Measurements from ENCODE around the gene IARS1. TPM values are rescaled to one million over a fixed set of nuclear protein-coding genes. Genes with fewer than 3 reads are reported as not detected.

The IARS1 gene
- total and polyA plus RNA-seq, 2 of the 8 experiments (the other 6 are each of a cell fraction or from before 2014, with no cell fraction given): 74.9 to 243 TPM

GRCh38 chr9:92291577-92291976, 1.9 kb downstream of the IARS1 start (continued):
- no peak for TF ChIP-seq ZNF274 (IDR thresholded peaks at IDR 0.05; ENCODE audit: borderline replicate concordance, extremely low read depth, low read length)
